ENCODE data around the gene SMARCAD1. TPM values are rescaled to one million over a fixed set of nuclear protein-coding genes. Genes with fewer than 3 reads are reported as not detected.

SMARCAD1 gene
- total and polyA plus RNA-seq, 2 of the 8 experiments (the other 6 are each of a cell fraction or from before 2014, with no cell fraction given), result 24.1 to 59.4 TPM

- TF ChIP-seq RAD21 (IDR thresholded peaks at IDR 0.05 in 1 of 2, conservative IDR thresholded peaks at IDR 0.05 in 1 of 2; ENCODE audit: low read depth in 2 of 2, low read length in 2 of 2), result no peak
- no peak for TF ChIP-seq TBP (IDR thresholded peaks at IDR 0.05; ENCODE audit: low read depth, low read length)
- no peak for TF ChIP-seq KDM1A (IDR thresholded peaks at IDR 0.05; ENCODE audit: borderline replicate concordance, low read length)
- TF ChIP-seq JUN (IDR thresholded peaks at IDR 0.05; ENCODE audit: low read depth, low read length), result no peak
- no peak for TF ChIP-seq CHD2 (IDR thresholded peaks at IDR 0.05; ENCODE audit: low read length)
These were observed 78.0 kb downstream of the SMARCAD1 start (continued) for GRCh38 chr4:94285666-94286065.

All from H1 (cell line).